Stimulated activated CD8-positive, alpha-beta memory T cell treated with anti-CD3 and anti-CD28 coated beads, Interleukin-7, amount 100 ng/mL, for 48 hours (primary cell): ENCODE measurements around the gene TXNL4A.
"Not testable (repeated sequence)": the region's sequence is repeated elsewhere in the genome, so short reads cannot be mapped to it uniquely, and the experiment has no call there.

Experiments used
- DNase-seq, 2 donors: peaks; one replicate each; pipeline ENCODE4 v3.0.0-alpha.2; 2020; ENCODE audit warnings: low read depth in 1 of 2; ENCODE audit errors: extremely low read depth in 1 of 2

The TXNL4A gene

GRCh38 chr18:79999701-80000100 lies 11.3 kb upstream of the TXNL4A start:
- DNase-seq: not testable (repeated sequence)

- no peak for DNase-seq
Measured at GRCh38 chr18:79991494-79991893, 3.1 kb upstream of the TXNL4A start.

GRCh38 chr18:79989195-79989497 lies 783 bp upstream of the TXNL4A start:
- no peak for DNase-seq

- peak in 1 of 2 donors; percentile 32 for DNase-seq
Measured at GRCh38 chr18:79988071-79988450, 302 bp downstream of the TXNL4A start.

- DNase-seq: no peak
Measured at GRCh38 chr18:79987566-79987965, 797 bp downstream of the TXNL4A start.

- DNase-seq: no peak
Measured at GRCh38 chr18:79986726-79987125, 1.6 kb downstream of the TXNL4A start.

GRCh38 chr18:79985172-79985571 lies 3.2 kb downstream of the TXNL4A start:
- DNase-seq: no peak

GRCh38 chr18:79983793-79984192 lies 4.6 kb downstream of the TXNL4A start:
- no peak for DNase-seq

GRCh38 chr18:79983253-79983652 lies 5.1 kb downstream of the TXNL4A start:
- DNase-seq: no peak

- no peak for DNase-seq
Measured at GRCh38 chr18:79982736-79983135, 5.6 kb downstream of the TXNL4A start.

- no peak for DNase-seq
Measured at GRCh38 chr18:79980585-79980984, 7.8 kb downstream of the TXNL4A start.

GRCh38 chr18:79979843-79980242 lies 8.5 kb downstream of the TXNL4A start:
- no peak for DNase-seq

GRCh38 chr18:79975985-79976680 lies 12.2 kb downstream of the TXNL4A start:
- DNase-seq: no peak

GRCh38 chr18:79975043-79975442 lies 13.3 kb downstream of the TXNL4A start:
- DNase-seq: no peak

GRCh38 chr18:79974025-79974654 lies 14.2 kb downstream of the TXNL4A start:
- no peak for DNase-seq

- DNase-seq: no peak
Measured at GRCh38 chr18:79973517-79973916, 14.8 kb downstream of the TXNL4A start.

GRCh38 chr18:79972720-79973119 lies 15.6 kb downstream of the TXNL4A start:
- DNase-seq: no peak

GRCh38 chr18:79971986-79972385 lies 16.4 kb downstream of the TXNL4A start:
- DNase-seq: no peak

GRCh38 chr18:79971211-79971952 lies 17.0 kb downstream of the TXNL4A start:
- no peak for DNase-seq

GRCh38 chr18:79970419-79971133 lies 17.8 kb downstream of the TXNL4A start:
- DNase-seq: no peak

- no peak for DNase-seq
Measured at GRCh38 chr18:79965119-79965902, 23.1 kb downstream of the TXNL4A start.
